ENCODE measurements around the gene MIB2.

Gene MIB2

DNA sequence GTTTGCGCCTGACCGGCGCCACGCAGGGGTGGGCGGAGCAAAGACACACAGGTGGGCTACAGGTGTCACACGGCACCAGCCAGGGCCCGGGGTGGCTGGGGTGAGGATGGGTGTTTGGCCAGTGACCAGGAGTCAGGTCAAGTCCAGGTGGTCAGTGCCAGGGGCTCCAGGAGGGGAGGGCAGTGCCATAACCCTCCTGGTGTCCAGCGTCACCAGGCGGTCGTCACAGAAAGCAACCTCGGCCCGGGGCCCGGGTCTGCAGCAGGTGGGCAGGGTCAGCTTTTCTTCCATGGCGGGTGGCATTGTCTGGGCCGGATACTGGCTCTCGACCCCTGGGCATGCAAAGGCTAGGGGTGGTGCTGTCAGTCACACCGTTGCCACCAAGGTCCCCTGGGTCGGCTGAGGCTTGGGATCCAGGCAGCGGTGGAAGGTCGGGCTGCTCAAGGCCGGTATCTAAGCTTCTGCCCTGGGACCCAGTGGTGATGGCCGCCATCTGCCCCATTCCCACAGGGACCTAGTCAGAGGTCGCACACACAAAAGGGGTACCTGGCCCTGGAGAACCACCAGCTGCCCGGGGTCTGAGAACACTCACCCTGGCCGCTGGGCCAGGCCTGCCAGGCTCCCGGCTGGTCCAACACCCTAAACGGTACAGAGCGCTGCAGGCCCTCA lies 17.1 kb upstream of the MIB2 start:
- Histone ChIP-seq H3K27ac (ENCODE audit: low read length) (no peak overlapping the region), H4K20me1 (ENCODE audit: insufficient read depth, low read length) (no peaks in the 10 kb centered on the region), H3K9me3 (ENCODE audit: insufficient read depth, low read length, severe bottlenecking) (no peaks in the 10 kb centered on the region), H3K4me3 (ENCODE audit: low read depth in 1 of 2, low read length in 2 of 2) (no peak overlapping the region), H3K79me2 (ENCODE audit: insufficient read depth, low read length) (no peaks in the 10 kb centered on the region), H3K4me2 (ENCODE audit: insufficient read depth, low read length) (no peak overlapping the region), H3K4me1 (ENCODE audit: insufficient read depth, low read length) (no peaks in the 10 kb centered on the region), H3K27me3 (ENCODE audit: insufficient read depth, low read length, poor library complexity) (no peaks in the 10 kb centered on the region), H2AFZ (ENCODE audit: low read depth, low read length) (no peak overlapping the region), H3K9ac (ENCODE audit: low read depth, low read length) (no peak overlapping the region), H3K36me3 (ENCODE audit: insufficient read depth, low read length) (no peaks in the 10 kb centered on the region)
- DNase-seq = no peak
- no peak for ATAC-seq (ENCODE audit: insufficient read depth, low read depth)
- TF ChIP-seq, protein P1, sequence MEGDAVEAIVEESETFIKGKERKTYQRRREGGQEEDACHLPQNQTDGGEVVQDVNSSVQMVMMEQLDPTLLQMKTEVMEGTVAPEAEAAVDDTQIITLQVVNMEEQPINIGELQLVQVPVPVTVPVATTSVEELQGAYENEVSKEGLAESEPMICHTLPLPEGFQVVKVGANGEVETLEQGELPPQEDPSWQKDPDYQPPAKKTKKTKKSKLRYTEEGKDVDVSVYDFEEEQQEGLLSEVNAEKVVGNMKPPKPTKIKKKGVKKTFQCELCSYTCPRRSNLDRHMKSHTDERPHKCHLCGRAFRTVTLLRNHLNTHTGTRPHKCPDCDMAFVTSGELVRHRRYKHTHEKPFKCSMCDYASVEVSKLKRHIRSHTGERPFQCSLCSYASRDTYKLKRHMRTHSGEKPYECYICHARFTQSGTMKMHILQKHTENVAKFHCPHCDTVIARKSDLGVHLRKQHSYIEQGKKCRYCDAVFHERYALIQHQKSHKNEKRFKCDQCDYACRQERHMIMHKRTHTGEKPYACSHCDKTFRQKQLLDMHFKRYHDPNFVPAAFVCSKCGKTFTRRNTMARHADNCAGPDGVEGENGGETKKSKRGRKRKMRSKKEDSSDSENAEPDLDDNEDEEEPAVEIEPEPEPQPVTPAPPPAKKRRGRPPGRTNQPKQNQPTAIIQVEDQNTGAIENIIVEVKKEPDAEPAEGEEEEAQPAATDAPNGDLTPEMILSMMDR (IDR thresholded peaks at IDR 0.05; ENCODE audit: borderline replicate concordance, extremely low read depth, low read length, poor library complexity, severe bottlenecking) = no peak
- TF ChIP-seq EZH2 (IDR thresholded peaks at IDR 0.05; ENCODE audit: borderline replicate concordance, low read depth, low read length, severe bottlenecking) = no peak

DNA sequence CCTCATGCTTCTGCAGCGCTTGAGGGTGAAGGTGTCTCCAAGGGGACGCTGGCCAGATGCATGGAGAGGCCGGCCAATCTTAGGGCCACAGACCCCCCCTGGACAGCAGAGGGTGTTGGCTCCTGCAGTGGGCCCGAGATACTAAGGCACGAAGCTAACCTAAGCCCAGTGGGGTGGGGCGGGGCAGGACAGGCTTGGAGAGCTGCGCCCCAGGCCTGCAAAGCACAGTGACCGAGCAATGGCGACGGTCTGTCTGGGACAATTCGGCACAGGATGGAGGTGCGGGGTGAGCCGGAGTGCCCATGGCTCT lies 16.6 kb upstream of the MIB2 start:
- Histone ChIP-seq H2AFZ (ENCODE audit: low read depth, low read length) (no peak overlapping the region), H3K36me3 (ENCODE audit: insufficient read depth, low read length) (no peaks in the 10 kb centered on the region), H3K9me3 (ENCODE audit: insufficient read depth, low read length, severe bottlenecking) (no peaks in the 10 kb centered on the region), H3K9ac (ENCODE audit: low read depth, low read length) (no peak overlapping the region), H3K4me2 (ENCODE audit: insufficient read depth, low read length) (no peak overlapping the region), H3K4me3 (ENCODE audit: low read depth in 1 of 2, low read length in 2 of 2) (no peak overlapping the region), H3K4me1 (ENCODE audit: insufficient read depth, low read length) (no peaks in the 10 kb centered on the region), H3K27me3 (ENCODE audit: insufficient read depth, low read length, poor library complexity) (no peaks in the 10 kb centered on the region), H3K27ac (ENCODE audit: low read length) (no peak overlapping the region), H4K20me1 (ENCODE audit: insufficient read depth, low read length) (no peaks in the 10 kb centered on the region), H3K79me2 (ENCODE audit: insufficient read depth, low read length) (no peaks in the 10 kb centered on the region)
- no peak for DNase-seq
- no peak for TF ChIP-seq EZH2 (IDR thresholded peaks at IDR 0.05; ENCODE audit: borderline replicate concordance, low read depth, low read length, severe bottlenecking)
- TF ChIP-seq, protein P1 (IDR thresholded peaks at IDR 0.05; ENCODE audit: borderline replicate concordance, extremely low read depth, low read length, poor library complexity, severe bottlenecking) = no peak
- ATAC-seq (ENCODE audit: insufficient read depth, low read depth) = no peak

DNA sequence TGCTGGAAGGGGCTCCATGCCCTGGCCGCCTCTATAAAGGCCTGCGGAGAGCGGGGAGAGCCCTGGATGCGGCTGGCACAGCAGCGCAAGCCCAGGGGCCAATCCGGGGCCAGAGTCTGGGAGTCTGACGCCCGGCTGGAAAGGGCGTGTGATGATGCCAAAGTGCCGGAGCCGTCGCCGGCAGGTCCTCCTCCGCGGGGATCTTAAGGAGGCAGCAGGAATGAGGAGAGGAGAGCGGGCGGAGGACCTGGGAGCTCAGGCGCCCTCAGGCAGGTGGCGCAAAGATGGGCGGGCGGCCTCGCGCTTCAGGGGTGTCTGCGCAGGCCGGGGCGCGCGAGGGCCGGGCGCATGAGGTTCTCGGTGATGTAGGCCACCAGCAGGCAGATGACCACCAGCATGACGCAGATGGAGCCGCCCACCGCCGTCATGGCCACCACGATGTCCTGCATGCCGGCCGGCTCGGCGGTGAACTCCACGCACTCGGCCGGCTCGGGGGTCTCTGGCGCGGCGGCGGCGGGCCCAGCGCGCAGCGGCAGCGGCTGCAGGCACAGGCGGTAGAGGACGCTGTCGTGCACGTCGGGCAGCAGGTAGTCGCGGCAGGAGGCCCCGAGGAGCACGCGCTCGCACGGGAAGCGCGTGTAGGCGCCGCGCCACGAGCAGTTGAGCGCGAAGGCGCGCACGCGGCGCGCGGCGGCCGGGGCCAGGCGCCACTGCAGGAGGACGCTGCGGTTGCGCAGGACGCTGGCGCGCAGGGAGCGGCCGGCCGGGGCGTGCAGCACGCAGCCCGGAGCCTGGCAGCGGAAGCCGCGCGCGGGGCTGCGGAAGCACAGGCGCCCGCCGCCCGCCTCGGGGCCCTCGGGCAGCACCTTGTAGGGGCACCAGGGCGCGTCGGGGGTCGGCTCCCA lies 16.0 kb upstream of the MIB2 start:
- Histone ChIP-seq H3K4me2 (ENCODE audit: insufficient read depth, low read length) (no peak overlapping the region), H3K4me3 (ENCODE audit: low read depth in 1 of 2, low read length in 2 of 2) (no peak overlapping the region), H3K27me3 (ENCODE audit: insufficient read depth, low read length, poor library complexity) (no peaks in the 10 kb centered on the region), H3K27ac (ENCODE audit: low read length) (no peak overlapping the region), H3K9me3 (ENCODE audit: insufficient read depth, low read length, severe bottlenecking) (no peaks in the 10 kb centered on the region), H3K4me1 (ENCODE audit: insufficient read depth, low read length) (no peaks in the 10 kb centered on the region), H4K20me1 (ENCODE audit: insufficient read depth, low read length) (no peaks in the 10 kb centered on the region), H3K79me2 (ENCODE audit: insufficient read depth, low read length) (no peaks in the 10 kb centered on the region), H2AFZ (ENCODE audit: low read depth, low read length) (no peak overlapping the region), H3K36me3 (ENCODE audit: insufficient read depth, low read length) (no peaks in the 10 kb centered on the region), H3K9ac (ENCODE audit: low read depth, low read length) (no peak overlapping the region)
- no peak for DNase-seq
- ATAC-seq (ENCODE audit: insufficient read depth, low read depth) = no peak
- TF ChIP-seq, protein P1 (IDR thresholded peaks at IDR 0.05; ENCODE audit: borderline replicate concordance, extremely low read depth, low read length, poor library complexity, severe bottlenecking) = no peak
- TF ChIP-seq EZH2 (IDR thresholded peaks at IDR 0.05; ENCODE audit: borderline replicate concordance, low read depth, low read length, severe bottlenecking) = no peak

All from DND-41 (cell line).